Upper lobe of right lung (tissue), 1 donor: Measurements from ENCODE around the gene EXOG. TPM values are rescaled to one million over a fixed set of nuclear protein-coding genes. Genes with fewer than 3 reads are reported as not detected.
A peak's percentile ranks its signal among the peaks of the same experiment; 100 is the strongest.

Experiments
- ATAC-seq: fragments of 200-7000 bp; cut with Tn5 transposase; one replicate; pipeline ENCODE4 v1.9.1; 2020; ENCODE audit warnings: mild to moderate bottlenecking, moderate library complexity
- DNase-seq: peaks from one replicate; pipeline ENCODE4 v3.0.0-alpha.2; 2020
- H3K27ac ChIP-seq: fragments of 200-600 bp; one replicate; pipeline ENCODE4 v1.8.0; 2022
- H3K27me3 ChIP-seq: fragments of 200-600 bp; one replicate; pipeline ENCODE4 v1.8.0; 2022; ENCODE audit warnings: mild to moderate bottlenecking
- H3K36me3 ChIP-seq: fragments of 200-600 bp; one replicate; pipeline ENCODE4 v1.8.0; 2022
- H3K4me1 ChIP-seq: fragments of 200-600 bp; one replicate; pipeline ENCODE4 v1.8.0; 2022
- H3K4me3 ChIP-seq: fragments of 200-600 bp; one replicate; pipeline ENCODE4 v1.8.0; 2022; ENCODE audit warnings: mild to moderate bottlenecking
- H3K9me3 ChIP-seq: fragments of 200-600 bp; one replicate; pipeline ENCODE4 v1.8.0; 2022
- CTCF ChIP-seq: fragments of 200-600 bp; IDR thresholded peaks from one replicate; pipeline ENCODE4 v1.8.0; 2022; ENCODE audit warnings: antibody characterized with exemption
- intact Hi-C: fragments of 100-400 bp; cut with DNase I; formaldehyde crosslinking; loops from one replicate; pipeline ENCODE4 v1.11.0; 2022
- total RNA-seq: library from RNA; stranded (reverse); fragmentation: NEBNext Ultra II Directional; extraction: Animal tissue kit (Norgen Biotek cat#: 25700); gene quantifications from one replicate; pipeline ENCODE4 v1.2.1, GENCODE V29; 2021
- donor health status: DM: no; HTN: yes; CAD: no; lungs with severe emphysema.

Gene EXOG
- total RNA-seq, 1 donor from 2014 or later: 10.7 TPM

GRCh38 chr3:38516669-38517068 is 20.5 kb downstream of the EXOG start:
- Histone ChIP-seq H3K4me3 (no peak overlapping the region), H3K4me1 (no peaks in the 10 kb centered on the region), H3K36me3 (peaks cover 33% of the 10 kb centered on the region), H3K27ac (no peak overlapping the region), H3K9me3 (no peaks in the 10 kb centered on the region), H3K27me3 (no peaks in the 10 kb centered on the region)
- TF ChIP-seq CTCF: no peak
- no peak for ATAC-seq
- intact Hi-C loops: no loop called here
- no peak for DNase-seq

- intact Hi-C loops: no loop called here
Measured at GRCh38 chr3:38519000-38519399, 22.9 kb downstream of the EXOG start.

GRCh38 chr3:38519651-38520050 is 23.5 kb downstream of the EXOG start:
- no peaks in the 10 kb centered on the region for H3K9me3 ChIP-seq
- peaks cover 26% of the 10 kb centered on the region for H3K36me3 ChIP-seq

More at GRCh38 chr3:38519000-38519399, 22.9 kb downstream of the EXOG start:
- H3K27ac ChIP-seq: no peak overlapping the region
- no peak for ATAC-seq
- H3K4me3 ChIP-seq: no peak overlapping the region
- peaks cover 20% of the 10 kb centered on the region for H3K36me3 ChIP-seq
- no peak for TF ChIP-seq CTCF
- no peaks in the 10 kb centered on the region for H3K27me3 ChIP-seq
- H3K4me1 ChIP-seq: no peaks in the 10 kb centered on the region
- H3K9me3 ChIP-seq: no peaks in the 10 kb centered on the region
- no peak for DNase-seq

GRCh38 chr3:38521391-38521987 is 25.3 kb downstream of the EXOG start:
- peak; percentile 83 for ATAC-seq
- Histone ChIP-seq H3K36me3 (peaks cover 39% of the 10 kb centered on the region), H3K4me3 (no peak overlapping the region), H3K27ac (no peak overlapping the region), H3K27me3 (no peaks in the 10 kb centered on the region), H3K9me3 (no peaks in the 10 kb centered on the region), H3K4me1 (no peaks in the 10 kb centered on the region)
- peak; percentile 91 for TF ChIP-seq CTCF
- DNase-seq: no peak
- intact Hi-C loops: no loop called here

More at GRCh38 chr3:38519651-38520050, 23.5 kb downstream of the EXOG start:
- intact Hi-C loops: no loop called here
- no peaks in the 10 kb centered on the region for H3K27me3 ChIP-seq
- H3K4me3 ChIP-seq: no peak overlapping the region
- no peaks in the 10 kb centered on the region for H3K4me1 ChIP-seq
- TF ChIP-seq CTCF: no peak
- H3K27ac ChIP-seq: no peak overlapping the region
- ATAC-seq: no peak
- no peak for DNase-seq

GRCh38 chr3:38522002-38522401 is 25.9 kb downstream of the EXOG start:
- no peak for ATAC-seq
- H3K36me3 ChIP-seq: peaks cover 39% of the 10 kb centered on the region
- H3K27me3 ChIP-seq: no peaks in the 10 kb centered on the region
- no peak overlapping the region for H3K4me3 ChIP-seq
- intact Hi-C loops: no loop called here
- no peak overlapping the region for H3K27ac ChIP-seq
- no peaks in the 10 kb centered on the region for H3K9me3 ChIP-seq
- DNase-seq: no peak
- no peak for TF ChIP-seq CTCF
- H3K4me1 ChIP-seq: no peaks in the 10 kb centered on the region
